PFSK-1 (cell line): Measurements from ENCODE around the gene DCAF5.

Experiments used
- POLR2AphosphoS5 ChIP-seq: IDR thresholded peaks from 2 replicates; pipeline ENCODE4 v1.6.1; 2012; ENCODE audit warnings: low read depth, mild to moderate bottlenecking, control low read depth, low read length, moderate library complexity
- TAF1 ChIP-seq: IDR thresholded peaks from 2 replicates; pipeline ENCODE4 v1.6.1; 2012; ENCODE audit warnings: low read length, control low read depth, borderline replicate concordance; ENCODE audit not compliant: insufficient read depth

- no peak for TF ChIP-seq POLR2AphosphoS5
- TF ChIP-seq TAF1, result no peak
Measured at GRCh38 chr14:69006346-69006745, 146.6 kb downstream of the DCAF5 start.
